GM23338 (cell line): ENCODE measurements around the gene CRYM. TPM values are rescaled to one million over a fixed set of nuclear protein-coding genes. Genes with fewer than 3 reads are reported as not detected.

Source experiments
- ATAC-seq: fragments of 200-7000 bp; cut with Tn5 transposase; 3 replicates; pipeline ENCODE4 v1.9.1; 2020
- DNase-seq: peaks from one replicate; pipeline ENCODE4 v3.0.0-alpha.2; 2015; ENCODE audit warnings: low spot score
- H2AFZ ChIP-seq: fragments of 200-600 bp; sonication (generic); 2 replicates; pipeline ENCODE4 v1.8.0; 2016; ENCODE audit warnings: antibody characterized with exemption, mild to moderate bottlenecking, moderate library complexity
- H3F3A ChIP-seq: fragments of 200-600 bp; sonication (generic); replicated peaks from 2 replicates; pipeline ENCODE4 v1.8.0; 2017; ENCODE audit warnings: antibody characterized with exemption, mixed run types, low read depth
- H3K27ac ChIP-seq: fragments of 200-600 bp; sonication (generic); 2 replicates; pipeline ENCODE4 v1.6.1; 2016; ENCODE audit warnings: low read depth
- H3K27me3 ChIP-seq: fragments of 200-600 bp; sonication (generic); 2 replicates; pipeline ENCODE4 v1.8.0; 2016; ENCODE audit warnings: mild to moderate bottlenecking, mixed run types, moderate library complexity; ENCODE audit not compliant: insufficient read depth
- H3K36me3 ChIP-seq: fragments of 200-600 bp; sonication (generic); 2 replicates; pipeline ENCODE4 v1.8.0; 2016; ENCODE audit warnings: mild to moderate bottlenecking; ENCODE audit not compliant: insufficient read depth
- H3K4me1 ChIP-seq: fragments of 200-600 bp; sonication (generic); 2 replicates; pipeline ENCODE4 v1.8.0; 2016; ENCODE audit warnings: mild to moderate bottlenecking, moderate library complexity; ENCODE audit not compliant: insufficient read depth
- H3K4me2 ChIP-seq: fragments of 200-600 bp; sonication (generic); 2 replicates; pipeline ENCODE4 v1.7.1; 2017; ENCODE audit warnings: mixed run types
- H3K4me3 ChIP-seq: fragments of 200-600 bp; sonication (generic); 2 replicates; pipeline ENCODE4 v1.6.1; 2016; ENCODE audit warnings: mixed run types
- H3K79me2 ChIP-seq: fragments of 200-600 bp; sonication (generic); replicated peaks from 2 replicates; pipeline ENCODE4 v1.8.0; 2017; ENCODE audit warnings: mild to moderate bottlenecking; ENCODE audit not compliant: insufficient read depth
- H3K9me2 ChIP-seq: fragments of 200-600 bp; sonication (generic); 2 replicates; pipeline ENCODE4 v1.8.0; 2017; ENCODE audit not compliant: insufficient read depth
- H4K20me1 ChIP-seq: fragments of 200-600 bp; sonication (generic); replicated peaks from 2 replicates; pipeline ENCODE4 v1.8.0; 2017; ENCODE audit warnings: mild to moderate bottlenecking; ENCODE audit not compliant: insufficient read depth
- H3K27ac Mint-ChIP-seq: 2 replicates; pipeline ENCODE4 v1.8.0; 2020; ENCODE audit warnings: inconsistent platforms, mild to moderate bottlenecking, moderate library complexity, mixed read lengths
- H3K27me3 Mint-ChIP-seq: 3 replicates; pipeline ENCODE4 v1.8.0; 2022; ENCODE audit warnings: low read depth, mild to moderate bottlenecking, moderate library complexity, mixed read lengths, inconsistent platforms; ENCODE audit not compliant: insufficient read depth, poor library complexity
- H3K36me3 Mint-ChIP-seq: 3 replicates; pipeline ENCODE4 v1.8.0; 2021; ENCODE audit warnings: low read depth, mild to moderate bottlenecking, inconsistent platforms, moderate library complexity, mixed read lengths
- H3K4me1 Mint-ChIP-seq: 3 replicates; pipeline ENCODE4 v1.8.0; 2020; ENCODE audit warnings: mild to moderate bottlenecking, inconsistent platforms, mixed read lengths
- H3K4me3 Mint-ChIP-seq: 3 replicates; pipeline ENCODE4 v1.8.0; 2021; ENCODE audit warnings: moderate library complexity, mild to moderate bottlenecking, inconsistent platforms, mixed read lengths
- H3K9me3 Mint-ChIP-seq: 3 replicates; pipeline ENCODE4 v1.8.0; 2020; ENCODE audit warnings: moderate library complexity, mild to moderate bottlenecking, inconsistent platforms, mixed read lengths
- CREB1 ChIP-seq: fragments of 250-450 bp; sonication (Bioruptor Pico); IDR thresholded peaks from 2 replicates; pipeline ENCODE4 v1.5.0; 2020; ENCODE audit warnings: low read depth, mild to moderate bottlenecking, moderate library complexity
- CTCF ChIP-seq, 2 experiments: fragments of 200-600 bp in 1 of 2; sonication (generic) in 1 of 2; conservative IDR thresholded peaks; 2 replicates each; pipeline versions ENCODE4 v1.5.1 to v1.6.1; 2016 to 2017; ENCODE audit warnings: antibody characterized with exemption in 2 of 2, low read depth in 2 of 2, mild to moderate bottlenecking in 2 of 2, moderate library complexity in 1 of 2
- EZH2 ChIP-seq: fragments of 200-600 bp; sonication (generic); IDR thresholded peaks from one replicate; pipeline ENCODE4 v1.8.0; 2017; ENCODE audit warnings: antibody characterized with exemption, mild to moderate bottlenecking, low read depth; ENCODE audit not compliant: unreplicated experiment
- EZH2phosphoT487 ChIP-seq: fragments of 200-600 bp; sonication (generic); IDR thresholded peaks from one replicate; pipeline ENCODE4 v1.8.1; 2018; ENCODE audit warnings: antibody characterized with exemption; ENCODE audit not compliant: unreplicated experiment
- JUNB ChIP-seq: IDR thresholded peaks from one replicate; pipeline ENCODE4 v1.6.1; 2016; ENCODE audit warnings: antibody characterized with exemption; ENCODE audit not compliant: unreplicated experiment
- NANOG ChIP-seq: IDR thresholded peaks from 2 replicates; pipeline ENCODE4 v1.6.1; 2016; ENCODE audit warnings: antibody characterized with exemption, borderline replicate concordance
- POLR2AphosphoS5 ChIP-seq: IDR thresholded peaks from 2 replicates; pipeline ENCODE4 v1.6.1; 2016; ENCODE audit warnings: antibody characterized with exemption, low read depth
- STAT1 ChIP-seq: IDR thresholded peaks from one replicate; pipeline ENCODE4 v1.6.1; 2016; ENCODE audit warnings: antibody characterized with exemption; ENCODE audit not compliant: unreplicated experiment
- ZNF114 ChIP-seq: fragments of 250-450 bp; sonication (Bioruptor Pico); IDR thresholded peaks from 2 replicates; pipeline ENCODE4 v1.5.0; 2020; ENCODE audit warnings: mild to moderate bottlenecking, moderate library complexity
- ZNF331 ChIP-seq: fragments of 250-450 bp; sonication (Bioruptor Pico); IDR thresholded peaks from 2 replicates; pipeline ENCODE4 v1.5.0; 2020; ENCODE audit warnings: low read depth, mild to moderate bottlenecking, moderate library complexity
- ZNF462 ChIP-seq: fragments of 250-450 bp; sonication (Bioruptor Pico); IDR thresholded peaks from 2 replicates; pipeline ENCODE4 v1.5.0; 2020; ENCODE audit warnings: mild to moderate bottlenecking, moderate library complexity
- polyA plus RNA-seq: library from polyadenylated mRNA; unstranded; fragments of >200 nt; fragmentation: Nextera tagmentation; extraction: Ambion mirVana; gene quantifications from 2 replicates; pipeline ENCODE4 v1.2.1, GENCODE V29; 2016
- total RNA-seq: library from RNA; depleted of rRNA; stranded (reverse); fragments of >200 nt; shearing (Covaris generic); gene quantifications from 2 replicates; pipeline ENCODE4 v1.2.3, GENCODE V29; 2014
- TF ChIP-seq, protein P1 (sequence below): IDR thresholded peaks from one replicate; pipeline ENCODE4 v1.6.1; 2018; ENCODE audit warnings: antibody characterized with exemption; ENCODE audit not compliant: unreplicated experiment
- TF ChIP-seq, protein P2 (sequence below): IDR thresholded peaks from 2 replicates; pipeline ENCODE4 v1.6.1; 2016; ENCODE audit warnings: antibody characterized with exemption

Gene CRYM
- total and polyA plus RNA-seq, 2 experiments from 2014 or later, result 15.2 to 18.0 TPM

- no peak overlapping the region for H3K27ac Mint-ChIP-seq
- peaks cover 8% of the 10 kb centered on the region for H3K9me3 Mint-ChIP-seq
- Histone ChIP-seq H3K27ac (no peak overlapping the region), H3K36me3 (no peaks in the 10 kb centered on the region), H2AFZ (no peak overlapping the region), H3K4me1 (peaks cover 5% of the 10 kb centered on the region), H4K20me1 (no peaks in the 10 kb centered on the region), H3K79me2 (no peaks in the 10 kb centered on the region), H3F3A (no peaks in the 10 kb centered on the region), H3K4me2 (no peak overlapping the region), H3K27me3 (no peaks in the 10 kb centered on the region), H3K4me3 (no peak overlapping the region), H3K9me2 (no peaks in the 10 kb centered on the region)
- peaks cover 3% of the 10 kb centered on the region for H3K27me3 Mint-ChIP-seq
- TF ChIP-seq CTCF (conservative IDR thresholded peaks at IDR 0.05; ENCODE audit: low read depth in 2 of 2), result no peak
- TF ChIP-seq ZNF331 (CRISPR knock-in tag), result no peak
- no peak for TF ChIP-seq NANOG
- no peak for TF ChIP-seq EZH2
- no peak for TF ChIP-seq STAT1
- TF ChIP-seq JUNB, result no peak
- TF ChIP-seq, protein P1, sequence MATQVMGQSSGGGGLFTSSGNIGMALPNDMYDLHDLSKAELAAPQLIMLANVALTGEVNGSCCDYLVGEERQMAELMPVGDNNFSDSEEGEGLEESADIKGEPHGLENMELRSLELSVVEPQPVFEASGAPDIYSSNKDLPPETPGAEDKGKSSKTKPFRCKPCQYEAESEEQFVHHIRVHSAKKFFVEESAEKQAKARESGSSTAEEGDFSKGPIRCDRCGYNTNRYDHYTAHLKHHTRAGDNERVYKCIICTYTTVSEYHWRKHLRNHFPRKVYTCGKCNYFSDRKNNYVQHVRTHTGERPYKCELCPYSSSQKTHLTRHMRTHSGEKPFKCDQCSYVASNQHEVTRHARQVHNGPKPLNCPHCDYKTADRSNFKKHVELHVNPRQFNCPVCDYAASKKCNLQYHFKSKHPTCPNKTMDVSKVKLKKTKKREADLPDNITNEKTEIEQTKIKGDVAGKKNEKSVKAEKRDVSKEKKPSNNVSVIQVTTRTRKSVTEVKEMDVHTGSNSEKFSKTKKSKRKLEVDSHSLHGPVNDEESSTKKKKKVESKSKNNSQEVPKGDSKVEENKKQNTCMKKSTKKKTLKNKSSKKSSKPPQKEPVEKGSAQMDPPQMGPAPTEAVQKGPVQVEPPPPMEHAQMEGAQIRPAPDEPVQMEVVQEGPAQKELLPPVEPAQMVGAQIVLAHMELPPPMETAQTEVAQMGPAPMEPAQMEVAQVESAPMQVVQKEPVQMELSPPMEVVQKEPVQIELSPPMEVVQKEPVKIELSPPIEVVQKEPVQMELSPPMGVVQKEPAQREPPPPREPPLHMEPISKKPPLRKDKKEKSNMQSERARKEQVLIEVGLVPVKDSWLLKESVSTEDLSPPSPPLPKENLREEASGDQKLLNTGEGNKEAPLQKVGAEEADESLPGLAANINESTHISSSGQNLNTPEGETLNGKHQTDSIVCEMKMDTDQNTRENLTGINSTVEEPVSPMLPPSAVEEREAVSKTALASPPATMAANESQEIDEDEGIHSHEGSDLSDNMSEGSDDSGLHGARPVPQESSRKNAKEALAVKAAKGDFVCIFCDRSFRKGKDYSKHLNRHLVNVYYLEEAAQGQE, result no peak
- TF ChIP-seq POLR2AphosphoS5, result no peak
- no peak for TF ChIP-seq EZH2phosphoT487
- no peak for TF ChIP-seq ZNF462 (CRISPR knock-in tag)
- no peak for TF ChIP-seq ZNF114 (CRISPR knock-in tag)
- TF ChIP-seq, protein P2, sequence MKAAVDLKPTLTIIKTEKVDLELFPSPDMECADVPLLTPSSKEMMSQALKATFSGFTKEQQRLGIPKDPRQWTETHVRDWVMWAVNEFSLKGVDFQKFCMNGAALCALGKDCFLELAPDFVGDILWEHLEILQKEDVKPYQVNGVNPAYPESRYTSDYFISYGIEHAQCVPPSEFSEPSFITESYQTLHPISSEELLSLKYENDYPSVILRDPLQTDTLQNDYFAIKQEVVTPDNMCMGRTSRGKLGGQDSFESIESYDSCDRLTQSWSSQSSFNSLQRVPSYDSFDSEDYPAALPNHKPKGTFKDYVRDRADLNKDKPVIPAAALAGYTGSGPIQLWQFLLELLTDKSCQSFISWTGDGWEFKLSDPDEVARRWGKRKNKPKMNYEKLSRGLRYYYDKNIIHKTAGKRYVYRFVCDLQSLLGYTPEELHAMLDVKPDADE, result no peak
- TF ChIP-seq CREB1, result no peak
- DNase-seq, result no peak
- no peak overlapping the region for H3K4me3 Mint-ChIP-seq
- peaks cover 6% of the 10 kb centered on the region for H3K4me1 Mint-ChIP-seq
- peaks cover 6% of the 10 kb centered on the region; the same call in 2 of the 3 replicates for H3K36me3 Mint-ChIP-seq
- no peak for ATAC-seq
Observed at GRCh38 chr16:21321736-21322135, 43.6 kb upstream of the CRYM start.
